ENCODE results near the gene CFAP54.

DNA sequence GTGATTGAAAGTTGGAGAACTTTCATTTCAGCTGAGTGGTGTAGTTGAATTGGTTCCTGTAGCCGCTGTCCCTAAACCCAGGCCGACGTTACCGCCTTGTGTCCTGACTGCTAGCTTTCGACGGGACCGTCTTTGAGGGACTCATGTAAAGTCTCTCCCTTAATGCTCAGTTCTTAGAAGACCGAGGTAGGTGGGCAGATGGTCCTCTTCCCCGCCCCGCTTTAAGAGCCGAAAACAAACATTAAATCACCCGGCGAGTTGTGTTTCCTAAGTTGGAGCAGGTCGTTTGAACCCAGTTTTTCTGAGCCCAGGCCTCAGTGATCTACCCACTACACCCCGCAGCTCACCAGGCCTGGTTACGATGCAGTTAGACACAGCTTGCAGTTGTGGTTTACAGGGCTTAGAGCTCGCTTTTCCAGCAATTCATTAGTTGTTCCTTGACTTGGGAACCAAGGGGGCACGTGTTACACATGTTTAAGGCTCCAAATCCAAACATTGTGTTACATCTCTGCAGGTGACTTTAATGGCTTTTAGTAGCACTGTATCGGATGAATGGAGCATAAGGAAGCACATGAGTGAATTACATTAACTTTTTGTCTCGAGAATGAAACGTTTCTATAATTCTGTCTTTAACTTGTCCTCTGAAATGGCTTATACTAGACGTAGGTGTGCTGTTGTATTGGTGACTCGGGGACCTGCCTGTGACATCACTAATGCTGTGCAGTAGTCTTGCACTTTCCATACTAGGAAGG is 418.5 kb downstream of the CFAP54 start:
- TF ChIP-seq, protein P1, sequence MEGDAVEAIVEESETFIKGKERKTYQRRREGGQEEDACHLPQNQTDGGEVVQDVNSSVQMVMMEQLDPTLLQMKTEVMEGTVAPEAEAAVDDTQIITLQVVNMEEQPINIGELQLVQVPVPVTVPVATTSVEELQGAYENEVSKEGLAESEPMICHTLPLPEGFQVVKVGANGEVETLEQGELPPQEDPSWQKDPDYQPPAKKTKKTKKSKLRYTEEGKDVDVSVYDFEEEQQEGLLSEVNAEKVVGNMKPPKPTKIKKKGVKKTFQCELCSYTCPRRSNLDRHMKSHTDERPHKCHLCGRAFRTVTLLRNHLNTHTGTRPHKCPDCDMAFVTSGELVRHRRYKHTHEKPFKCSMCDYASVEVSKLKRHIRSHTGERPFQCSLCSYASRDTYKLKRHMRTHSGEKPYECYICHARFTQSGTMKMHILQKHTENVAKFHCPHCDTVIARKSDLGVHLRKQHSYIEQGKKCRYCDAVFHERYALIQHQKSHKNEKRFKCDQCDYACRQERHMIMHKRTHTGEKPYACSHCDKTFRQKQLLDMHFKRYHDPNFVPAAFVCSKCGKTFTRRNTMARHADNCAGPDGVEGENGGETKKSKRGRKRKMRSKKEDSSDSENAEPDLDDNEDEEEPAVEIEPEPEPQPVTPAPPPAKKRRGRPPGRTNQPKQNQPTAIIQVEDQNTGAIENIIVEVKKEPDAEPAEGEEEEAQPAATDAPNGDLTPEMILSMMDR (IDR thresholded peaks at IDR 0.05; ENCODE audit: low read depth, low read length), result no peak
- TF ChIP-seq POLR2A (IDR thresholded peaks at IDR 0.05; ENCODE audit: extremely low read depth, insufficient read length) (no peak), MYC (IDR thresholded peaks at IDR 0.05; ENCODE audit: low read depth, low read length) (peak; percentile 55; the same call in 1 of the 2 replicates), MAX (IDR thresholded peaks at IDR 0.05; ENCODE audit: low read depth, low read length) (peak; percentile 68)
